A673 (cell line): Measurements from ENCODE around the gene IL17RC.

Source experiments
- EZH2 ChIP-seq: fragments of 200-600 bp; sonication (generic); IDR thresholded peaks from 2 replicates; pipeline ENCODE4 v1.6.1; 2017; ENCODE audit warnings: borderline replicate concordance, low read depth, mild to moderate bottlenecking, mixed read lengths, antibody characterized with exemption, low read length; ENCODE audit not compliant: poor library complexity, severe bottlenecking
- TF ChIP-seq, protein P1 (sequence below): fragments of 300-800, 200-600 bp; sonication (generic); conservative IDR thresholded peaks from 2 replicates; pipeline ENCODE4 v1.5.1; 2017; ENCODE audit warnings: low read depth, mild to moderate bottlenecking, antibody characterized with exemption, low read length, moderate library complexity, mixed read lengths

GRCh38 chr3:9933561-9934234, 16.8 kb downstream of the IL17RC start, which contains the start of gene CRELD1:
- no peak for TF ChIP-seq EZH2
- TF ChIP-seq, protein P1, sequence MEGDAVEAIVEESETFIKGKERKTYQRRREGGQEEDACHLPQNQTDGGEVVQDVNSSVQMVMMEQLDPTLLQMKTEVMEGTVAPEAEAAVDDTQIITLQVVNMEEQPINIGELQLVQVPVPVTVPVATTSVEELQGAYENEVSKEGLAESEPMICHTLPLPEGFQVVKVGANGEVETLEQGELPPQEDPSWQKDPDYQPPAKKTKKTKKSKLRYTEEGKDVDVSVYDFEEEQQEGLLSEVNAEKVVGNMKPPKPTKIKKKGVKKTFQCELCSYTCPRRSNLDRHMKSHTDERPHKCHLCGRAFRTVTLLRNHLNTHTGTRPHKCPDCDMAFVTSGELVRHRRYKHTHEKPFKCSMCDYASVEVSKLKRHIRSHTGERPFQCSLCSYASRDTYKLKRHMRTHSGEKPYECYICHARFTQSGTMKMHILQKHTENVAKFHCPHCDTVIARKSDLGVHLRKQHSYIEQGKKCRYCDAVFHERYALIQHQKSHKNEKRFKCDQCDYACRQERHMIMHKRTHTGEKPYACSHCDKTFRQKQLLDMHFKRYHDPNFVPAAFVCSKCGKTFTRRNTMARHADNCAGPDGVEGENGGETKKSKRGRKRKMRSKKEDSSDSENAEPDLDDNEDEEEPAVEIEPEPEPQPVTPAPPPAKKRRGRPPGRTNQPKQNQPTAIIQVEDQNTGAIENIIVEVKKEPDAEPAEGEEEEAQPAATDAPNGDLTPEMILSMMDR, result no peak
